Activated T-cell treated with anti-CD3 and anti-CD28 coated beads, Interleukin-2, amount 50 U/mL, for 1 hour (primary cell): ENCODE measurements around the gene CHP1.
"Not testable (repeated sequence)": the region's sequence is repeated elsewhere in the genome, so short reads cannot be mapped to it uniquely, and the experiment has no call there.

Experiments
- DNase-seq: peaks from one replicate; pipeline ENCODE4 v3.0.0-alpha.2; 2020

The CHP1 gene

DNA sequence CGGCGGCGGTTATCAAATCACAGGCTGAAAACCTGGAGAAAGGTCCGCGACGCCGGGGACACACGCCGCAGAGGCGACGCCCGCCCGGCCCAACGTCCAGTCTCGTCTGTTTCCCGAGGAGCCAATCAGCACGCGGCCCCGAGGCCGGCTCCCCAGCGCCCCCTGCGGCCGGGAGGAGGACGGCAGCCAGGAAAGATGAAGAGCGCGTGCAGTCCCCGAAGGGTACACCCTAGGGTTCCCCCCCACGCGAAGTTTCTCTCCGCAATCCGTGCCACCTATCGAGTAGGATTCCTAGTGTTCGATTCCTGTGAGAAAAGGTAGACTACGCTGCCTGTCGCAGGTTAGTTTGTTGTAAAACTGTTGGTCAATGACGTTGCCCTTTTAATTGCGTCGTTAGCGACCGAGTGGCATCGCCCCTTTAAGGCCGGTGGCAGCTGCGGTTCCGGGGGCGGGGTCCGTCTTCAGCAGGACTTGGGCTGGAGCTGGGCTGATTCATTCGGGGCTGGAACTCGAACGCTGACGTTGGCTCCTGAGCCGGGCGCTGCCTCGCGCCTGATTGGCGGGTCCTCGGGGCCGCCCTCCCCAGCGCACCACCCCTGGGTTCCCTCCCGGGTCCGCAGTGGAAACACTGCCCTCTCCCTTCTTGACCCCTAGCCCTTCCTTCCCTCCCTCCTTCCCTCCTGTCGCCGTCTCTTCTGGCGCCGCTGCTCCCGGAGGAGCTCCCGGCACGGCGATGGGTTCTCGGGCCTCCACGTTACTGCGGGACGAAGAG lies at the start of gene CHP1, which contains the start of gene EXD1:
Gene CHP1 (plus strand): TSS at position 619 of the 772 bp plus-strand sequence. CDS start 115 bp downstream, at position 734.
Gene EXD1 (minus strand): TSS at position 108 of the 772 bp plus-strand sequence. CDS start 4,182 bp downstream, outside the sequence.
- peak; percentile 92 for DNase-seq

DNA sequence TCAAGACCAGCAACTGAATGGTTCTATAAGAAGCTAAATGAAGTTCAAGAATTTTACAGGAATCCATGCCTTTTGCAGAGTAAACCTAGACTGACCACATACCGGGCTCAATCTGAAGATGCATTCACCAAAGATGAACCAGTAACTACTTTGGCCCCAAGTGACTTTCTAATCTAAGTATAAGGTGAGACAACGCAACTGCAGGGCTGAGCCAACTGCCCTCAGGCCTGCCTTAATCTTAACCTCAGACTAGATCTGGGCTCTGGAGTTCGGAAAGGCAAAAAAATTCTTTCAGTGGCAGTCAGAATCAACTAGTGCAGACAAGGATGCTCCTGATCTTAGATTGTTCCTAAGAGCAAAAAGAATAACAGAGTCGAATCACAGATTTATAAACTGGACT lies 48.8 kb upstream of the CHP1 start:
- DNase-seq: no peak

DNA sequence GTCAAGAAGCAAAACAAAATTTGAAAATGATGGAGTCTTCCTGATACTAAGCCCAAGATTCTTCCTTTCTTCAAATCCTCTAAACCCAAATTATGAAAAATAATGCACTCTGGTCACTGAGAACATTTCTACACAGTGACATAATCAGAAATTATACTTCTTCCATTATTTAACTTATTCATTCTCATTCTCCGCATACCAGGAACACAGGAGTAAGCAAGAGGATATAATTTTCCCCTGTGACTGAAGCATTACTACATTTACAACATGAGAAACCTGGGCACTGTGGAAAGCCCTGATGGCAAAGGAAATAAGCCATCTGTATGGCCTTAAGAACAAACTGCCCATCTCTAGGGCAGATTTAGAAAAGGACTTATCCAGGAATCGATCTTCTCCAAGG lies 47.5 kb upstream of the CHP1 start:
- no peak for DNase-seq

DNA sequence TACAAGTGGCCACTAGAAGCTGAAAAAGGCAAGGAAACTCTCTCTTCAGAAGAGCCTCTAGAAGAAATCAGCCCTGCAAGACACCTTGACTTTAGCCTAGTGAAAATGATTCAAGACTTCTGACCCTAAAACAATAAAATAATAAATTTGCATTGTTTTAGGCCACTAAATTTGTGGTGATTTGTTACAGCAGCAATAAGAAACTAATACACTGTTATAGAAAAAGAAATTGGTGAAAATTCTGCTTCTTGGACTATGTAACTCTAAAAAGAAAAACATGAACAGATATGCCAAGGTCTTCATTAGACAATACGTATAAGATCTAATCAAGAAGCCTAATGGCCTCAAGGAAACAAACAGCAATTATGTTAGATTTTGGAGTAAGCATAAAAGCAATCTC lies 36.6 kb upstream of the CHP1 start:
- DNase-seq: no peak

DNA sequence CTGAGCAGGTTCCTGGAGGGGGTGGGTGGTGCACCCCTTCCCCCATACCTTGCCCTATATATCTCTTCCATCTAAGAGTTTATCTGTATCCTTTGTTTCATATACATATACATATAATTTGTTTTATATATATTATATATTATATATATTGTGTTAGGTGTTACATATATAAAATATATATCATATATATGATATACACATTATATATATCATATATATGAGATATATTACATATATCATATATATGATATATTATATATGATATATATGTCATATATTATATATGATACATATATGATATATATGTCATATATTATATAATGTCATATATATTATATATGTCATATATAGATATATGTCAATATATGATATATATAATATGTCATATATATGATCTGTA lies 31.6 kb upstream of the CHP1 start:
- no peak for DNase-seq

DNA sequence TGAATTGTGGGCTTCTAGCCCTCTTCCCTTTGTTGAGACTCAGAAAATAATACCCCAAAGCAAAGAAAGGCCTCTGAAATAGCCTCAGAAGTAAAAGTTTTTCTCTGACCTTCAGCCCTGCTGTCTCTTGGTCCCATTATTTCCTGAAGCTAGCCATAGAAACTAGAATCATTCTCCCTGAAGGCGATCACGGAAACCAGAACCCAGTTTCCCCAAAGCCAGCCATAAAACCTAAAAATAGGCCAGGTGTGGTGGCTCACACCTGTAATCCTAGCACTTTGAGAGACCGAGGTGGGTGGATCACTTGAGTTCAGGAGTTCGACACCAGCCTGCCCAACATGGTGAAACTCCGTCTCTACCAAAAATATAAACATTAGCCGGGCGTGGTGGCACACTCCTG lies 27.7 kb upstream of the CHP1 start:
- no peak for DNase-seq

DNA sequence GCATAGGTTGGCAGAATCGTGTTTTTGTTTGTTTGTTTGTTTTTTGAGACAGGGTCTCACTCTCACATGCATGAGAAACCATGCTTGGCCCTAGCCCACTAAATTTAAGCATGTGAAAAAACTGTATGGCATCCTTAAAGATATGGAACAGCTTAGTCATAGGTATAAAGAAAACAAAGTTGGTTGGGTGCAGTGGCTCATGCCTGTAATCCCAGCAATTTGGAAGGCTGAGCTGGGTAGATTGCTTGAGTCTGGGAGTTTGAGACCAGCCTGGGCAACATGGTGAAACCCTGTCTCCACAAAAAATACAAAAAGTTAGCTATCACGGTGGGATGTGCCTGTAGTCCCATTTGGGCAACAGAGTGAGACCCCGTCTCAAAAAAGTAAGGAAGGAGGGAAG lies 25.8 kb upstream of the CHP1 start:
- no peak for DNase-seq

DNA sequence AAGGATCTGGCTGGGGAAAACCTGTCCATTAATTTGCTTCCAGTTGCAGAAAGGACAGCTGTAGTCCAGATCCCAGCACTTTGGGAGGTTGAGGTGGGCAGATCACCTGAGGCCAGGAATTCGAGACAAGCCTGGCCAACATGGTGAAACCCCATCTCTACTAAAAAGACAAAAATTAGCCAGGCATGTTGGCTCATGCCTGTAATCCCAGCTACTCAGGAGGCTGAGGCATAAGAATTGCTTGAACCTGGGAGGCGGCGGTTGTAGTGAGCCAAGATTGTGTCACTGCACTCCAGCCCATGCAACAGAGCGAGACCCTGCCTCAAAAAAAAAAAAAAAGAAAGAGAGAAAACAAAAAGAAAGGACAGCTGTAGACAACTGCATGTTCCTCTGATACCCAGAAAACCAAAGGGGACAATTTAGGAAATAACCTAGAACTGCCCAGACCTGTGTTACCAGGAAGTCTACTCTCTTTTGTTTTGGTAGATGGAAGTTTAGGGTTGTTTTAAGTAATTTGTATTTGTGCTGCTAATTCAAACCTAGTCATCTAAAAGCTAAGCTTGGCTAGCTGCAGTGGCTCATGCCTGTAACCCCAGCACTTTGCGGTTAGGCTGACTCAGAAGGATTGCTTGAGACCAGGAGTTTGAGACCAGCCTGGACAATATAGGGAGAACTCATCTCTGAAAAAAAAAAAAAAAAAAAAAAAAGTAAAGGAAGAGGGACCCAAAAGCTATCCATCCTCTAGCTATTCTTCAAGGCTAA lies 23.2 kb upstream of the CHP1 start:
- DNase-seq: no peak

DNA sequence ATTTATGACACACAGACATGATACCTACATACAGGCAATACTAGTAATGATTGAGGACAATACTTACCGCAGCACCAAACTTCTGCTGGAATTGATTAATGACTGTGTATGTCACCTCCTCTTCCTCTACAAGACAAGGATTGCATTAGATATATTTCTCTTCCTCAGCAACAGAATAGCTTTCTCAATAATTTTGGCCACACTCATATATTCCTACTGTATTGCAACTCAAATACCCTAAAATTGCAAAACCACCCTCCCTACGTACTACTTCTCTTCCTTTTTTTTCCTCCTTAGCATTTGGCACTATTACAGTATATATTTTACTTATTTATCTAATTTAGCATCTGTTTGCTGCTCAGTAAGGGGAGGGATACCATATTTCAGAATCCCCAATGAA lies 15.4 kb upstream of the CHP1 start:
- DNase-seq: no peak

DNA sequence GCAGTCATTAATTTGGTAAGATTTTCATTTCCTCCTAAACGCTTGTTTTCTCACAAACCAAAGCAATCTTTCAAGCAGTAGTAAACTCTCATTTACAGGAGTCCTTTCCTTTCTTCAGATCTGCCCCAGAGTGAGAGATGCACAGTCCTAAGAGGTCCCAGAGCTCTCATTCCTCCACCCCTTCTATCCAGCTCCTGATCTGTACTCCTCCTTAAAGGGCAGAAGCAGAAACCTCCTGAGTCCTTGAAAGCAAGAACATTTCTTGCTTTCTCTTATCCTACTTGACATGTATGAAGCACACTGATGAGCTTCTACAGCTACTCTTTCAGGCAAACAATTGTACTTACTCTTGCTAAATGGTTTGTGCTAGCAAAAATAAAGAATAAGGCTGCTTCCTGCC lies 12.2 kb upstream of the CHP1 start:
- no peak for DNase-seq

DNA sequence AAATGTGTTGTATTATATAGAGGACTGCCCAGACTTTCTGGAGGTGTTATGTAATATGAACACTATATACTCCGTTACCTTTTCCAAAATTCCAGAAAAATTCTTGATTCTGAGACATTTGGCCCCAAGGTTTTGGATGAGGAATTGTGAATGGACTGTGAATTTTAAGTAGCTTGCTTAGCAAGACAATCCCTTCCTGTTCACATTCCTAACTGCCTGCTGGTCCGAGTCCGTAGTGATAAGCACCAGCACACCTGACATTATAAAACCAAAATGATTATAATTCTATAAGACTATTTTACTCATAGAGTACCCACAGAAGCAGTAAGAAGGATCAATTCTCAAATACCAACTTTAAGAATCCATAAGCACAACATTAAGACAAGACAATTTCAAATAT lies 11.7 kb upstream of the CHP1 start:
- no peak for DNase-seq

DNA sequence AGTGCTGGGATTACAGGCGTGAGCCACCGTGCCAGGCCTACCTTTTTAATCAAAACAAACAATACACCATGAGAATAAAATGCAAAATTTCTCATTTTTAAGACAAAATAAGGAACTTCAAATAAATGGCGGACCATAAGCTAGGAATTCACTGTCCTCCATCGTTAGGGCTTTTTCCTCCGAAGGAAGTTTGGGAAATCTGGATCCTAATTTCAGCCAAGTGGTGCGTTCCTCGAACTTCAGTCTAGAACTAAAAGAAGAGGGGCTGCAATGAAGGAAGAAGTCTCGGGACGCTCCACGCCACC lies 771 bp upstream of the CHP1 start:
- no peak for DNase-seq

DNA sequence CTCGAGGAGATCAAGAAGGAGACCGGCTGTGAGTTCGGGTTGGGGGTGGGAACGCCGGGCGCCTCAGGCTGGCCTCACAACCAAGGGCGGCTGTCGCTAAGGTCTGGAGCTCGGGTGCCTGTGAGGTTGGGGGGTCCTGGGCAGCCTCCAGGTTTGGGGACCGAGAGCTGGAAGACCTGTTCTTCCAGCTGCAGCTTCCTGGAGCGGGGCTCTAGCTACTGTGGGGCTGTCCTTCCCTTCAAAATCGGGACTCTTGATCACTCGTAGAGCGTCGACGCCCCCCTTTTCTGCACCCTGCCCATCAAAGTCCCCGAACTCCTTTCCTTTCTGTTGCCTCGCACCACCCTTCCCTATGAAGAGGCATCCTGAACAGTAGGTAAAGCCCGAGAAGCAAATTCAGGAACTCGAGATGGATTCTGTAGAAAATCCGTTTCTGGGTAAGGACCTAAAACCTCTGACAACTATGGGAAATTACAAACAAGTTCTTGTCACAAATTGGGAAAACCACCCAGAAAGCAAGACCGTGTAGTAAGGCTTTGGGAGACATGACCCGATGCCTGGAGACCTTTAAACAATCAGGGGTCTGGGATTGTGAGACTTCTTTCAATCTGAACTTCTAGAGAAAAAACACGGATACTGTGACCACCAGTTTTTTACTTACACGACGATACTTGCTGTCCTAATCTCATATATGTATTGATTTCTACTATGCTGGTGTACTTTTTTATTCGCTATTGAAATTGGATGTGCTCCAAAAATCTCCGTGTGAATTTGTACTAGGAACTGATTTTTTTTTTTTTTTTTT lies 556 bp downstream of the CHP1 start:
- DNase-seq: no peak

DNA sequence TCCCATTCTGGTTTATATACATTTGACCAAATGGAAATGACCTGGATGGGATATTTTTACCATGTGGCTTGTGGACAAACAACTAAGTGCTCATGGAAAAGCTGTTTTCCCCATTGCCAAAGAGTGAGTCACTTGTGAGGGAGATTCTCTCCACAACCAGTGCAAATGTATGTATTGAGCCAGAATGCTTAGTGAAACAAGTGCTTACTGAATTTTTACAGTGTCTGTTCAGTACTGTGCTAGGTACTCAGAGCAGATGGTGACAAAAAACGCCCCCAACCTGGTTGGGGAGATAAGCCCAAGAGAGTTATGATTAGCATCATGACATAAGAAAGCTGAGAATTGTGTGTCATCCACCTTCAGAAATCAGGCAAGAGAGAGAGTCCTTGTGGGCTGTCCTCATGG lies 2.3 kb downstream of the CHP1 start:
- DNase-seq: no peak

DNA sequence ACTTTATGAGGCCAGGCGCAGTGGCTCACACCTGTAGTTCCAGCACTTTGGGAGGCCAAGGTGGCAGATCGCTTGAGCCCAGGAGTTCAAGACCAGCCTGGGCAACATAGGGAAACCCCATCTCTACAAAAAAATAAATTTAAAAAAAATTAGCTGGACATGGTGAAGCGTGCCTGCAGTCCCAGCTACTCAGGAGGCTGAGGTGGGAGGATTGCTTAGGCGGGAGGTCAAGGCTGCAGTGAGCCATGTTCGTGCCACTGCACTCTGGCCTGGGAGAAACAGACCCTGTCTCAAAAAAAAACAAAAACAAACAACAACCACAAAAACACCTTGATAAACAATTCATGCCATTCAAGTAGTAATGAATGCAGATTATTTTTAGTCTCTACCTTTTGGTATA lies 4.2 kb downstream of the CHP1 start:
- DNase-seq: not testable (repeated sequence)

DNA sequence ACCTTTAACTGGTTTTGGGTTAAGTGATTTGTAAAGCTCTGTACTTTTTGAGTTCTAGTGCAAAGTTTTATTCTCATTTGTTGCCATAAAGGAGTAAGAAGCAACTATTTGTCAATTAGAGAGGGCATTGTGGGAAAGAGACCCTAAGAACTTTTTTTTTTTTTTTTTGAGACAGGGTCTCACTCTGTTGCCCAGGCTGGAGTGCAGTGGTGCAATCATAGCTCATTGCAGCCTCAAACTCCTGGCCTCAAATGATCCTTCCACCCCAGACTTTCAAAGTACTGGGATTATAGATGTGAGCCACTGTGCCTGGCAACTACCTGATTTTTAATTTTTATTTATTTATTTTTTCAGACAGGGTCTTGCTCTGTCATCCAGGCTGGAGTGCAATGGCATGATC lies 4.9 kb downstream of the CHP1 start:
- no peak for DNase-seq

DNA sequence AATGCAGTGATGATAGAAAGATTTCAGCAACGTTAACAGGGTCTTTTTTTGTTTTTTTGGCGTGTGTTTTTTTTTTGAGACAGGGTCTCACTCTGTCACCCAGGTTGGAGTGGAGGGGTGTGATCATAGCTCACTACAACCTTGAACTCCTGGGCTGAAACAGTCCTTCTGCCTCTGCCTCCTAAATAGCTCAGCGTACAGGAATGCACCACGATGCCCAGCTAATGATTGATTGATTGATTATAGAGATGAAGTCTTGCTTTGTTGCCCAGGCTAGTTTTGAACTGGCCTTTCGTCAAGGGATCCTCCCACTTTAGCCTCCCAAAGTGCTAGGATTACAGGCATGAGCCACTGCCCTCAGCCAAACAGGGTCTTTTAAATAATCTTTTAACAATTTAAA lies 7.0 kb downstream of the CHP1 start:
- no peak for DNase-seq

DNA sequence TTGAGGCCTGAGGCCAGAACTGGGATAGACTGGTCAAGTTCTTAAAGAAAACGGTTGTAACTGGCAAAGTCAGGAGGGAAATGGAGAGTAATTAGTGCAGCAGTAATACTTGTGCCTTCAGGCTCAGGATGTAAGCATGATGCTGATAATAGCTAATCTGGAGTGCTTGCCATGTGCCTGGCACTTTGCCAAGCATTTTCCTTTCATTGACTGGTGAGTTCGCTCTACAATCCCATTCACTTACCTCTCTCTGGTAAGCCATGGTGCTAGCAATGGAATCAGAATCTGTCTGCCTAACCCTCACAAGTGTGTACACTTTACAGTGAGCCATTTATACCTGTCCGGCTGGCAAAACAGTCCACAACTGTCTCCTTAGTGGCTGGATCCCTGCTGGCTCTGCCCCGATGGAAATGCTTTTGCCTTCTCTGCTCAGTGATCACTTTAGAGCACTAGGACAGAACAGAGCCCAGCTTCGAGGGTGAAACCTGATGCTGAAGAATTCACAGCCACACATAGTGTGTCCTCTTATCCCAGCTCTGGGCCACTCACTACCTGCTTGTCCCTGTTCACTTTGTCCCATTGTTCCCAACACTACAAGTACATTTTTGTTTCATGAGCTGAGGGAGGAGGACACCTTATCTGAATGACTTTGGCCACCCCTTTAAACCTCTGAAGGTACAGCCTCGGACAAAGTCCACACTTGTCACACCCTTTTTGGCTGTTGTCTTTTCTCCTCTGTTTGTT lies 10.3 kb downstream of the CHP1 start:
- DNase-seq: no peak

DNA sequence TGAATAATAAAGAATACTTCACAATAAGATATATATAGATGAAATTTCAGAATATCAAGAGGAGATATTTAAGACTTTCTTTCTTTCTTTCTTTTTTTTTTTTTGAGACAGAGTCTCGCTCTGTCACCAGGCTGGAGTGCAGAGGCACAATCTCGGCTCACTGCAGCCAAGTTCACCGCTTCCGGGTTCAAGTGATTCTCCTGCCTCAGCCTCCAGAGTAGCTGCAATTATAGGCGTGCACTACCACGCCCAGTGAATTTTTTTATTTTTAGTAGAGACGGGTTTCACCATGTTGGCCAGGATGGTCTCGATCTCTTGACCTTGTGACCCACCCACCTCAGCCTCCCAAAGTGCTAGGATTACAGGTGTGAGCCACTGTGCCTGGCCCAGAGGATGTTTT lies 19.7 kb downstream of the CHP1 start:
- DNase-seq: not testable (repeated sequence)

DNA sequence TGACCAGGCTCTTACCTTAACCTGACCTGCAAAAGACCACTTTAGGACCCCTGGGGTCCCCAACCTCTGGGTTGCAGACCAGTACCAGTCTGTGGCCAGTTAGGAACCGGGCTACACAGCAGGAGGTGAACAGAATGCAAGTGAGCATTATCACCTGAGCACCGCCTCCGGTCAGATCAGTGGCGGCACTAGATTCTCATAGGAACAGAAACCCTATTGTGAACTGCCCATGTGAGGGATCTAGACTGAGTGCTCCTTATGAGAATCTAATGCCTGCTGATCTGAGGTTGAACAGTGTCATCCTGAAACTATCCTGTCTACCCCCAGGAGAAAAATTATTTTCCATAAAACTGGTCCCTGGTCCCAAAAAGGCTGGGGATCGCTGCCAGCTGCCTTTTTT lies 20.3 kb downstream of the CHP1 start:
- DNase-seq: no peak

DNA sequence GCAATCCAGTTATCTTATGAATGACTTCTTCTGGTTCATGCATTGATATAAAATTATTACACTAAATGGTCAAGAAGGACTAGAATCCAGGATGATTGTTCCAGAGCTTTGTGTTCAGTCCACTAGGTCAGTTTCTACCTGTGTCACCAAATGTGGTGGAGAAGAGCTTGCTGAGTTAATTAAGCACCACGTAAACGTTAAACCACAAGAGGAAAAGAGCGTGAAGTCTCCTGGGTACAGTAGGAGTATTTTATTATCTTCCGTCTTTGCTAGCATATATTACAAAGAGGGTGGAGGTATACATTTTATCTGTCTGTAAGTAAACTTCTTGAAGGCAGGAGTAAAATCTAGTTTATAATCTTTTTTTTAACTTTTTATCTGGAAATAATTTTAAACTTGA lies 23.5 kb downstream of the CHP1 start:
- DNase-seq: no peak

DNA sequence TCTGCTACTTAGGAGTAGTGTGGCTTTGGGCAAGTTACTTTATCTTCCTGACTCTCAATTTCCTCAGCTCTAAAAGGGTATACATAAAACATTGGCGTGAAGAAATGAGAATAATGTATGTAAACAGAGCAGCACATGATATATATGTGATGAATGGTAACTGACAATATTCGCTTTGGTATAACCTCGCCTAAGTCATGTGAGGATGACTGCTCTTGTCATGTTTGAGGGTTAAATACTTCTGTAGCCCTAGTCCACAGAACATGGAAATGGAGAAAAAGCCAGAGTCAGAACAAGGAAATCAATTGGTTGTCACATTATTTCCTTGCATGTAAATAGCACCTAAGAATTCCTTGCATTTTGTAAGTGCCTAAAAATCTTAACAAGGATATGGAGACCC lies 25.0 kb downstream of the CHP1 start:
- DNase-seq: no peak

DNA sequence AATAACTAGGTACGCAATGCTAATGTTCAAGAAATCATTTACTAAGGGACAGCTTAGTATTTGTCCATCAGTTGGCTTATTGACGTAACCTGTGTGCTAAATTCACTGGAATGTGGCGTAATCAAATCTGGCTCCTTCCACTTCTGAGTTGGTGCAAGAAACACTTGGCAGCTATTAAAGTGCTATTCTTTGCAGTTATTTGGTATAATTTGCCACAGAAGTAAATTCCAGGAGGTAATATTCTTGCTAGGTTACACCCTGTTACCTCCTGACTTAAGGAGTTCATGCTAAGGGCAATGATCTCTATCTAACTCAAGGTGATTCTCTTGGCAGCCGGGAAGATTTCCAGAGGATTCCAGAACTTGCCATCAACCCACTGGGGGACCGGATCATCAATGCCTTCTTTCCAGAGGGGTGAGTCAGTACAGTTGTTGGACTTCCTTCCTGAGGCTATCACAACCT lies 25.5 kb downstream of the CHP1 start:
- no peak for DNase-seq
